HEK293T (cell line): ENCODE data around the gene PPP1R3A.
A peak's percentile ranks its signal among the peaks of the same experiment; 100 is the strongest.

Experiments used
- CTCF ChIA-PET: fragments of 350-600 bp; formaldehyde crosslinking; extraction: SDS; loops from one replicate; lab custom pipeline; 2021; ENCODE audit warnings: antibody characterized with exemption, inconsistent platforms; lab: Yijun Ruan, JAX
- POLR2A ChIA-PET: fragments of 350-600 bp; formaldehyde crosslinking; extraction: SDS; loops from one replicate; lab custom pipeline; 2020; ENCODE audit warnings: antibody characterized with exemption, inconsistent platforms; lab: Yijun Ruan, JAX
- DNase-seq: peaks from one replicate; pipeline ENCODE4 v3.0.0; 2012; ENCODE audit warnings: mixed read lengths; ENCODE audit errors: extremely low spot score
- ARNT ChIP-seq: fragments of 450-650 bp; IDR thresholded peaks from 2 replicates; pipeline ENCODE4 v1.6.1; 2017; ENCODE audit warnings: mild to moderate bottlenecking
- BHLHE40 ChIP-seq: fragments of 450-650 bp; IDR thresholded peaks from 2 replicates; pipeline ENCODE4 v1.6.1; 2016; ENCODE audit warnings: mild to moderate bottlenecking, moderate library complexity, borderline replicate concordance
- CTBP1 ChIP-seq: fragments of 450-650 bp; IDR thresholded peaks from 2 replicates; pipeline ENCODE4 v1.6.1; 2016; ENCODE audit warnings: borderline replicate concordance
- ELF4 ChIP-seq: fragments of 450-650 bp; IDR thresholded peaks from 2 replicates; pipeline ENCODE4 v1.6.1; 2017; ENCODE audit warnings: antibody characterized with exemption
- FOXA1 ChIP-seq: fragments of 450-650 bp; IDR thresholded peaks from 2 replicates; pipeline ENCODE4 v1.6.1; 2016; ENCODE audit warnings: mild to moderate bottlenecking
- FOXK2 ChIP-seq: fragments of 450-650 bp; IDR thresholded peaks from 2 replicates; pipeline ENCODE4 v1.6.1; 2016; ENCODE audit warnings: mild to moderate bottlenecking
- FOXM1 ChIP-seq: fragments of 450-650 bp; IDR thresholded peaks from 2 replicates; pipeline ENCODE4 v1.6.1; 2017; ENCODE audit warnings: mild to moderate bottlenecking, borderline replicate concordance
- HDGF ChIP-seq: fragments of 450-650 bp; IDR thresholded peaks from 2 replicates; pipeline ENCODE4 v1.6.1; 2017; ENCODE audit warnings: antibody characterized with exemption, borderline replicate concordance
- L3MBTL2 ChIP-seq: fragments of 450-650 bp; conservative IDR thresholded peaks from 2 replicates; pipeline ENCODE4 v1.6.1; 2016; ENCODE audit warnings: mild to moderate bottlenecking
- LEF1 ChIP-seq: fragments of 450-650 bp; IDR thresholded peaks from 2 replicates; pipeline ENCODE4 v1.6.1; 2017; ENCODE audit warnings: mild to moderate bottlenecking, borderline replicate concordance
- NFRKB ChIP-seq: fragments of 450-650 bp; IDR thresholded peaks from 2 replicates; pipeline ENCODE4 v1.6.1; 2016; ENCODE audit warnings: mild to moderate bottlenecking, moderate library complexity
- SP1 ChIP-seq: fragments of 450-650 bp; IDR thresholded peaks from 2 replicates; pipeline ENCODE4 v1.6.1; 2017
- SUZ12 ChIP-seq: fragments of 450-650 bp; IDR thresholded peaks from 2 replicates; pipeline ENCODE4 v1.6.1; 2016; ENCODE audit warnings: mild to moderate bottlenecking
- TARDBP ChIP-seq: fragments of 450-650 bp; IDR thresholded peaks from 2 replicates; pipeline ENCODE4 v1.6.1; 2016
- ZNF384 ChIP-seq: fragments of 450-650 bp; IDR thresholded peaks from 2 replicates; pipeline ENCODE4 v1.6.1; 2016
- TF ChIP-seq, protein P1 (sequence below): fragments of 450-650 bp; IDR thresholded peaks from 2 replicates; pipeline ENCODE4 v1.6.1; 2016

PPP1R3A gene, protein sequence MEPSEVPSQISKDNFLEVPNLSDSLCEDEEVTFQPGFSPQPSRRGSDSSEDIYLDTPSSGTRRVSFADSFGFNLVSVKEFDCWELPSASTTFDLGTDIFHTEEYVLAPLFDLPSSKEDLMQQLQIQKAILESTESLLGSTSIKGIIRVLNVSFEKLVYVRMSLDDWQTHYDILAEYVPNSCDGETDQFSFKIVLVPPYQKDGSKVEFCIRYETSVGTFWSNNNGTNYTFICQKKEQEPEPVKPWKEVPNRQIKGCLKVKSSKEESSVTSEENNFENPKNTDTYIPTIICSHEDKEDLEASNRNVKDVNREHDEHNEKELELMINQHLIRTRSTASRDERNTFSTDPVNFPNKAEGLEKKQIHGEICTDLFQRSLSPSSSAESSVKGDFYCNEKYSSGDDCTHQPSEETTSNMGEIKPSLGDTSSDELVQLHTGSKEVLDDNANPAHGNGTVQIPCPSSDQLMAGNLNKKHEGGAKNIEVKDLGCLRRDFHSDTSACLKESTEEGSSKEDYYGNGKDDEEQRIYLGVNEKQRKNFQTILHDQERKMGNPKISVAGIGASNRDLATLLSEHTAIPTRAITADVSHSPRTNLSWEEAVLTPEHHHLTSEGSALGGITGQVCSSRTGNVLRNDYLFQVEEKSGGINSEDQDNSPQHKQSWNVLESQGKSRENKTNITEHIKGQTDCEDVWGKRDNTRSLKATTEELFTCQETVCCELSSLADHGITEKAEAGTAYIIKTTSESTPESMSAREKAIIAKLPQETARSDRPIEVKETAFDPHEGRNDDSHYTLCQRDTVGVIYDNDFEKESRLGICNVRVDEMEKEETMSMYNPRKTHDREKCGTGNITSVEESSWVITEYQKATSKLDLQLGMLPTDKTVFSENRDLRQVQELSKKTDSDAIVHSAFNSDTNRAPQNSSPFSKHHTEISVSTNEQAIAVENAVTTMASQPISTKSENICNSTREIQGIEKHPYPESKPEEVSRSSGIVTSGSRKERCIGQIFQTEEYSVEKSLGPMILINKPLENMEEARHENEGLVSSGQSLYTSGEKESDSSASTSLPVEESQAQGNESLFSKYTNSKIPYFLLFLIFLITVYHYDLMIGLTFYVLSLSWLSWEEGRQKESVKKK

DNA sequence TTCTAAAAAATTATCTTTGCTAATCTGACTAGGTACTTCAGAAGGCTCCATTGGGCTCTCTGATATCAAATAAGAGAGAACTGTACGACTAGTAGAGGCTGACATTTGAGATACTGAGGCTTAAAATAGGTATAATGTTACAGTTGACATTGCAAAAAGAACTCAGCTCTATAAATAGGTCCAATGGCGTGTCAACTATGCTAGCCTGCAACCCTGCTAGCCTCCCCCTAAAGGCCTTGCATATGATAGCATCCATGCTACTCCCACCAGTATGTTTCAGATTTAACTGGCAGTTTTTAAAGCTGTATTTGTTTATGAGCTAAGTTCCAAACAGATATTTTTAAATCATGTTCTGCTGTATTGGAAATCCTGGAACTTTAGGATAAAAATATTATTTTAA lies at the start of gene PPP1R3A:
Gene PPP1R3A (minus strand): TSS at position 64 of the 400 bp plus-strand sequence. CDS start 13 bp downstream, at position 51.
- POLR2A ChIA-PET, result no interaction called here
- CTCF ChIA-PET, result no interaction called here
- peak; percentile 45 for DNase-seq
- TF ChIP-seq L3MBTL2 (no peak), NFRKB (no peak), FOXA1 (no peak), ARNT (no peak), ZNF384 (no peak), CTBP1 (no peak), BHLHE40 (no peak), LEF1 (no peak), FOXM1 (no peak), TARDBP (no peak), ELF4 (no peak), SUZ12 (no peak), HDGF (no peak), SP1 (no peak), FOXK2 (no peak)
- TF ChIP-seq, protein P1, sequence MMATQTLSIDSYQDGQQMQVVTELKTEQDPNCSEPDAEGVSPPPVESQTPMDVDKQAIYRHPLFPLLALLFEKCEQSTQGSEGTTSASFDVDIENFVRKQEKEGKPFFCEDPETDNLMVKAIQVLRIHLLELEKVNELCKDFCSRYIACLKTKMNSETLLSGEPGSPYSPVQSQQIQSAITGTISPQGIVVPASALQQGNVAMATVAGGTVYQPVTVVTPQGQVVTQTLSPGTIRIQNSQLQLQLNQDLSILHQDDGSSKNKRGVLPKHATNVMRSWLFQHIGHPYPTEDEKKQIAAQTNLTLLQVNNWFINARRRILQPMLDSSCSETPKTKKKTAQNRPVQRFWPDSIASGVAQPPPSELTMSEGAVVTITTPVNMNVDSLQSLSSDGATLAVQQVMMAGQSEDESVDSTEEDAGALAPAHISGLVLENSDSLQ, result no peak

DNA sequence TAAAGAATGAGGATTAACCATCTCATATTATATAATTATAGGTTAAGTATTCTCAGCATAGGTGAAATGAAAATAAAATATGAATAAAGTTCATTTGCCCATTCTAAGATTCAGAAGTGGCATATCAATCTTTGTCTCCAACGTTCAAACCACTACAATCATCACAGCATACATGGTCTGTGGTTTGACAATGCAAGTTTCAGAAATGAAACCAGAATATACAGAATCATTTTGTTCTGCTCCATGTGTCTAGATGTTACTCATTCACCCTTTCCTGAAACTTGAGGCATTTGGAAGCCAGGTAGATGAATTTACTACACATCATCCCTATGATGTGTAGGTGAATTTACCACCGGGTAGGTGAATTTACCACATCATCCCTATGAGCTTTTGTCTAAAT lies 44.5 kb upstream of the PPP1R3A start:
- ChIA-PET CTCF (no interaction called here), POLR2A (no interaction called here)
- TF ChIP-seq SUZ12 (no peak), HDGF (no peak), CTBP1 (no peak), ELF4 (no peak), BHLHE40 (no peak), L3MBTL2 (no peak), SP1 (no peak), FOXA1 (no peak), ARNT (no peak), FOXK2 (no peak)
- TF ChIP-seq, protein P1, result no peak
- no peak for DNase-seq

GRCh38 chr7:113959910-113960309 lies 41.1 kb upstream of the PPP1R3A start:
- ChIA-PET CTCF (no interaction called here), POLR2A (no interaction called here)
- no peak for DNase-seq
- TF ChIP-seq ARNT, result no peak
- TF ChIP-seq FOXA1, result no peak

DNA sequence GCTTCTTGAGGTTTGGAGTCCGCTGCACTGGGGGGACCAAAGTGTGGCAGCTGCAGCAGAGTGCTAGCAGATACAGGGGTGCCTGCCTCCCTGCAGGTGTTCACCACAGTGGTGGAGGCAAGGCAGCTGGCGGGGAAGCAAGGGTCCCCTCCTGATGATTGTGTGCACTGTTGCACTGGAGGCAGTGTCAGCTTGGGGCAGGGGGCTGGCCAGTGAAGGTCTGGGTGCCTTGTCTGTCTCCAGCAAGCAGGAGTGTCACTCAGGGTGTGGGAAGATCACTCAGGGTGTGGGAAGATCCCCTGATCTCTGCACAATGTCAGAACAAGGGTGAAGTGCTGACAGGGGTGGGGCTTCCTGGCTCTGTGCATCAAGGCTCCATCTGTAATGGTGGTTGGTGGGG lies 36.3 kb upstream of the PPP1R3A start:
- CTCF ChIA-PET, result no interaction called here
- no peak for DNase-seq
- TF ChIP-seq BHLHE40, result no peak
- TF ChIP-seq FOXA1, result no peak
- TF ChIP-seq ARNT, result no peak
- no peak for TF ChIP-seq ELF4
- TF ChIP-seq ZNF384, result no peak
- no peak for TF ChIP-seq SUZ12
- no peak for TF ChIP-seq HDGF
- TF ChIP-seq TARDBP, result no peak
- no peak for TF ChIP-seq FOXM1
- TF ChIP-seq SP1, result no peak
- TF ChIP-seq FOXK2, result no peak
- TF ChIP-seq CTBP1, result no peak
- no peak for TF ChIP-seq NFRKB
- no peak for TF ChIP-seq LEF1
- TF ChIP-seq, protein P1, result no peak
- no peak for TF ChIP-seq L3MBTL2
- POLR2A ChIA-PET, result no interaction called here

DNA sequence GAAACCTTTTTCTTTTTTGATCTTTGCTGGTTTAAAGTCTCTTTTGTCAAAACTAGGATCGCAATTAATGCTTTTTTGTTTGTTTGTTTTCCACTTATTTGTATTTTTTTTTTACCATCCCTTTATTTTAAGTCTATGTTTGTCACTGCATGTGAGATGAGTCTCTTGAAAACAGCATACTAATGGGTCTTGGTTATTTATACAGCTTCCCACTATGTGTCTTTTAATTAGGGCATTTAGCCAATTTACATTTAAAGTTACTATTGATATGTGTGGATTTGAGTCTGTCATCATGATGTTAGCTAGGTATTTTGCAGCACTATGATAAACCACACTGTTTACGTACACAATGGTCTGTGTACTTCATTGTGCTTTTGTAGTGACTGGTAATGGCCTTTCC lies 34.7 kb upstream of the PPP1R3A start:
- POLR2A ChIA-PET, result no interaction called here
- TF ChIP-seq LEF1 (no peak), CTBP1 (no peak), ELF4 (no peak), FOXA1 (no peak), FOXM1 (no peak), ZNF384 (no peak), SP1 (no peak)
- CTCF ChIA-PET, result no interaction called here
- DNase-seq, result no peak
